GM18909 (cell line): Measurements from ENCODE around the gene UACA.

Source experiments
- ATAC-seq: cut with Tn5 transposase; IDR thresholded peaks from one replicate; pipeline ENCODE4 v1.9.1; 2021; ENCODE audit warnings: mild to moderate bottlenecking; ENCODE audit not compliant: unreplicated experiment, poor library complexity

The UACA gene

GRCh38 chr15:70608144-70608543 is 155.2 kb downstream of the UACA start:
- ATAC-seq: no peak

- ATAC-seq: no peak
These were observed 157.6 kb downstream of the UACA start for GRCh38 chr15:70605606-70606410.

GRCh38 chr15:70604666-70605315 is 158.6 kb downstream of the UACA start:
- ATAC-seq: no peak
